K562 (cell line): ENCODE data around the gene GLRX5. TPM values are rescaled to one million over a fixed set of nuclear protein-coding genes. Genes with fewer than 3 reads are reported as not detected.

Source experiments
- ATAC-seq: fragments of 200-7000 bp; cut with Tn5 transposase; 3 replicates; pipeline ENCODE4 v1.9.1; 2020; ENCODE audit warnings: moderate library complexity
- BruUV-seq: library from RNA; stranded (reverse); fragments of 400-500 nt; replicated peaks from 2 replicates; lab custom pipeline; 2021; lab: Mats Ljungman, UMichigan
- CTCF ChIA-PET: fragments of 300-600 bp; formaldehyde crosslinking; extraction: SDS; loops from one replicate; lab custom pipeline; 2021; ENCODE audit warnings: low intra/inter-chr PET ratio; lab: Yijun Ruan, JAX
- POLR2A ChIA-PET: fragments of 300-600, 350-650 bp; sonication (Branson Sonifier 250); formaldehyde crosslinking; extraction: SDS; loops from one replicate; lab custom pipeline; 2021; ENCODE audit warnings: antibody characterized with exemption, inconsistent platforms; lab: Yijun Ruan, JAX
- DNase-seq, 4 experiments: peaks; one replicate each; pipeline versions ENCODE4 v3.0.0 to v3.0.0-alpha.2; 2011 to 2018; ENCODE audit warnings: low spot score in 3 of 4, mixed read lengths in 3 of 4; ENCODE audit errors: extremely low read depth in 1 of 4
- FAIRE-seq: peaks from 2 replicates; lab custom pipeline; 2011; peaks lifted over from hg19 to GRCh38; lab: Jason Lieb, UNC
- H2AFZ ChIP-seq: 2 replicates; pipeline ENCODE4 v1.6.0; 2011; ENCODE audit warnings: low read depth, low read length, control low read depth, inconsistent platforms
- H3K27ac ChIP-seq: fragments of 200-600 bp; 3 replicates; pipeline ENCODE4 v1.8.0; 2011; ENCODE audit warnings: low read depth, mild to moderate bottlenecking, control low read depth, inconsistent platforms, low read length, moderate library complexity, mixed read lengths; ENCODE audit errors: extremely low read depth
- H3K27me3 ChIP-seq, 2 experiments: fragments of 300-600 bp in 1 of 2; 2 replicates in 1 of 2; 3 replicates in 1 of 2; pipeline versions ENCODE4 v1.6.0 to v1.8.0; 2011; ENCODE audit warnings: inconsistent platforms in 2 of 2, low read length in 2 of 2, mild to moderate bottlenecking in 1 of 2, mixed read lengths in 1 of 2, moderate library complexity in 1 of 2; ENCODE audit not compliant: control insufficient read depth in 2 of 2, insufficient read depth in 2 of 2
- H3K36me3 ChIP-seq: fragments of 300-600 bp; 3 replicates; pipeline ENCODE4 v1.8.0; 2011; ENCODE audit warnings: mild to moderate bottlenecking, low read length, inconsistent platforms; ENCODE audit not compliant: control insufficient read depth, insufficient read depth
- H3K4me1 ChIP-seq, 2 experiments: fragments of 200-600 bp in 1 of 2; replicated peaks in 1 of 2; 2 replicates in 1 of 2; 3 replicates in 1 of 2; pipeline versions ENCODE4 v1.5.1 to v1.8.0; 2011; ENCODE audit warnings: inconsistent platforms in 2 of 2, low read length in 2 of 2, mild to moderate bottlenecking in 1 of 2, mixed read lengths in 1 of 2, moderate library complexity in 1 of 2; ENCODE audit not compliant: control insufficient read depth in 2 of 2, insufficient read depth in 2 of 2
- H3K4me2 ChIP-seq: 2 replicates; pipeline ENCODE4 v1.6.1; 2011; ENCODE audit warnings: low read length, control low read depth, inconsistent platforms, mixed read lengths; ENCODE audit not compliant: insufficient read depth
- H3K4me3 ChIP-seq: fragments of 200-600 bp; sonication (generic), shearing (Covaris generic); 2 replicates; pipeline ENCODE4 v1.5.1; 2016; ENCODE audit warnings: control low read depth, inconsistent platforms
- H3K79me2 ChIP-seq: fragments of 200-600 bp; 3 replicates; pipeline ENCODE4 v1.8.0; 2011; ENCODE audit warnings: low read length, inconsistent platforms; ENCODE audit not compliant: control insufficient read depth, insufficient read depth
- H3K9ac ChIP-seq, 2 experiments: 2 replicates each; pipeline versions ENCODE4 v1.6.0 to v1.6.1; 2011; ENCODE audit warnings: low read depth in 2 of 2, low read length in 2 of 2, control low read depth in 1 of 2, inconsistent platforms in 1 of 2, mild to moderate bottlenecking in 1 of 2, mixed read lengths in 1 of 2; ENCODE audit not compliant: insufficient read depth in 1 of 2
- H3K9me1 ChIP-seq: one replicate; pipeline ENCODE4 v1.6.0; 2011; ENCODE audit warnings: inconsistent platforms, mild to moderate bottlenecking, low read length, moderate library complexity; ENCODE audit not compliant: control insufficient read depth, insufficient read depth
- H3K9me3 ChIP-seq: replicated peaks from 2 replicates; pipeline ENCODE4 v1.5.1; 2011; ENCODE audit warnings: low read depth, low read length, inconsistent platforms; ENCODE audit not compliant: control insufficient read depth, insufficient read depth
- H4K20me1 ChIP-seq: replicated peaks from 2 replicates; pipeline ENCODE4 v1.6.1; 2011; ENCODE audit warnings: low read length, inconsistent platforms, mixed read lengths; ENCODE audit not compliant: control insufficient read depth, insufficient read depth
- BRD4 ChIP-seq: fragments of 200-600 bp; sonication (generic); IDR thresholded peaks from 2 replicates; pipeline ENCODE4 v1.6.1; 2017; ENCODE audit warnings: inconsistent platforms
- CBX2 ChIP-seq: fragments of 200-600 bp; sonication (generic); IDR thresholded peaks from one replicate; pipeline ENCODE4 v1.6.1; 2012; ENCODE audit warnings: mild to moderate bottlenecking, low read length, inconsistent platforms; ENCODE audit not compliant: insufficient read depth, poor library complexity, severe bottlenecking
- SMARCE1 ChIP-seq: fragments of 450-650 bp; IDR thresholded peaks from 2 replicates; pipeline ENCODE4 v1.7.1; 2016; ENCODE audit warnings: mild to moderate bottlenecking
- SRSF7 ChIP-seq: fragments of 200-400 bp; formaldehyde crosslinking; optimal IDR thresholded peaks from 2 replicates; pipeline ENCODE3; 2017; ENCODE audit warnings: mild to moderate bottlenecking, low read depth, low read length
- ZKSCAN8 ChIP-seq: fragments of 200-800 bp; sonication (Bioruptor generic); IDR thresholded peaks from 2 replicates; pipeline ENCODE4 v1.6.1; 2016; ENCODE audit warnings: missing genetic modification characterization, missing compliant biosample characterization
- WGBS: fragments of 100-300 bp; shearing (Covaris generic); methylation state at CpG from one replicate; pipeline ENCODE4 v1.1.6; 2016; ENCODE audit warnings: low coverage, mixed read lengths; ENCODE audit not compliant: insufficient coverage; ENCODE audit errors: missing lambda C conversion rate; 5-methylcytosine and 5-hydroxymethylcytosine counted together
- in situ Hi-C: fragments of 300-500 bp; cut with MboI; formaldehyde crosslinking; loops from 4 replicates; pipeline ENCODE4 v1.15.0; 2018; ENCODE audit warnings: inconsistent platforms, mixed read lengths
- intact Hi-C: fragments of 100-400 bp; cut with micrococcal nuclease; formaldehyde crosslinking; loops from 2 replicates; pipeline ENCODE4 v1.14.2; 2022
- polyA plus RNA-seq, 8 experiments: library from polyadenylated mRNA; depleted of rRNA in 4 of 8; stranded (reverse) in 5 of 8; unstranded in 3 of 8; fragments of >200 nt; fragmentation: Nextera tagmentation in 2 of 8; fragmentation: Illumina TruSeq in 1 of 8; extraction: Ambion mirVana in 2 of 8; extraction: Trizol in 1 of 8; gene quantifications; 2 replicates each; pipeline versions ENCODE4 v1.2.1 to v1.2.3, GENCODE V29; 2011 to 2014; ENCODE audit warnings: inconsistent platforms in 1 of 8, missing spikeins in 1 of 8
- total RNA-seq, 7 experiments: library from RNA; depleted of rRNA in 6 of 7; stranded (reverse); fragments of >200 nt in 6 of 7; fragmentation: Illumina TruSeq in 2 of 7; extraction: Trizol in 2 of 7; gene quantifications; 2 replicates each; pipeline versions ENCODE4 v1.2.1 to v1.2.3, GENCODE V29; 2011 to 2021; ENCODE audit warnings: low replicate concordance in 1 of 7

GLRX5 gene
- total and polyA plus RNA-seq, 9 of the 15 experiments (the other 6 are each of a cell fraction or from before 2014, with no cell fraction given) = 16.7 to 96.8 (median 66.8) TPM

- no peaks in the 10 kb centered on the region for H3K9me1 ChIP-seq
- no TSS peak for BruUV-seq
- TF ChIP-seq SMARCE1 (no peak), CBX2 (no peak), SRSF7 (no peak), BRD4 (no peak), ZKSCAN8 (no peak)
- intact Hi-C loops (loop anchor here (5.0 to 10.0 kb wide), 4 partner anchors 44 to 862 kb away; partner anchors contain the start of gene TCL1B), in situ Hi-C loops (loop anchor here (25.0 kb wide), 2 partner anchors 699 to 849 kb away; partner anchors contain the start of gene BDKRB1)
- H3K9me3 ChIP-seq = no peaks in the 10 kb centered on the region
- POLR2A ChIA-PET = interaction anchor here (0.5 kb wide), 2 partner anchors 194 to 555 kb away, joined by 3 read pairs; no protein-coding TSS in a partner anchor
- H2AFZ ChIP-seq = no peak overlapping the region
- no peak overlapping the region for H3K4me3 ChIP-seq
- no peak for DNase-seq
- WGBS = 12% methylated on average over 16 of the region's 18 CpGs
- H3K27ac ChIP-seq = no peak overlapping the region
- H3K9ac ChIP-seq = no peak overlapping the region
- no peaks in the 10 kb centered on the region for H4K20me1 ChIP-seq
- no peak for ATAC-seq
- H3K4me1 ChIP-seq = no peaks in the 10 kb centered on the region; a peak in 1 of 5 replicates
- no peaks in the 10 kb centered on the region for H3K36me3 ChIP-seq
- no peaks in the 10 kb centered on the region for H3K79me2 ChIP-seq
- H3K27me3 ChIP-seq = 0 out of 5 replicates have a peak, but pooled peaks cover 0 to 12% of the 10 kb centered on the region in 2 experiments
- FAIRE-seq = no peak
- CTCF ChIA-PET = interaction anchor here (0.9 kb wide), 1 partner anchor 861 kb away, joined by 4 read pairs; no protein-coding TSS in a partner anchor
- H3K4me2 ChIP-seq = peak overlapping the region; percentile 25
Measured at GRCh38 chr14:95562892-95563685, 28.2 kb downstream of the GLRX5 start.
